Endothelial cell of umbilical vein (primary cell): ENCODE measurements around the gene ANKH. TPM values are rescaled to one million over a fixed set of nuclear protein-coding genes. Genes with fewer than 3 reads are reported as not detected.

Source experiments
- BruUV-seq: library from RNA; stranded (reverse); fragments of 400-500 nt; replicated peaks from 2 replicates; lab custom pipeline; 2021; lab: Mats Ljungman, UMichigan
- CTCF ChIA-PET: fragments of 300-600, 350-600 bp; sonication (Branson Sonifier 250); formaldehyde crosslinking; loops from one replicate; lab custom pipeline; 2021; ENCODE audit warnings: antibody characterized with exemption, inconsistent platforms; lab: Charles Lee
- POLR2A ChIA-PET: fragments of 300-600, 350-600 bp; sonication (Branson Sonifier 250); formaldehyde crosslinking; loops from one replicate; lab custom pipeline; 2021; ENCODE audit warnings: antibody characterized with exemption, inconsistent platforms; lab: Charles Lee
- DNase-seq: peaks from one replicate; pipeline ENCODE4 v3.0.0-alpha.2; 2011; ENCODE audit warnings: low read depth, low spot score
- FAIRE-seq: peaks from 2 replicates; lab custom pipeline; 2011; peaks lifted over from hg19 to GRCh38; lab: Jason Lieb, UNC
- H2AFZ ChIP-seq: 2 replicates; pipeline ENCODE4 v1.6.0; 2012; ENCODE audit warnings: low read depth, low read length, control low read depth, inconsistent platforms
- H3K27ac ChIP-seq: 2 replicates; pipeline ENCODE4 v1.5.1; 2011; ENCODE audit warnings: low read depth, mild to moderate bottlenecking, control low read depth, low read length, moderate library complexity; ENCODE audit not compliant: insufficient read depth
- H3K27me3 ChIP-seq, 2 experiments: 2 replicates each; pipeline versions ENCODE4 v1.6.0 to v1.6.1; 2011; ENCODE audit warnings: low read length in 2 of 2, mixed read lengths in 1 of 2; ENCODE audit not compliant: control insufficient read depth in 2 of 2, insufficient read depth in 2 of 2
- H3K36me3 ChIP-seq, 2 experiments: 2 replicates in 1 of 2; 3 replicates in 1 of 2; pipeline ENCODE4 v1.5.1; 2011; ENCODE audit warnings: low read length in 2 of 2, mild to moderate bottlenecking in 1 of 2, moderate library complexity in 1 of 2; ENCODE audit not compliant: control insufficient read depth in 2 of 2, insufficient read depth in 2 of 2; ENCODE audit errors: extremely low read depth in 1 of 2
- H3K4me1 ChIP-seq: 3 replicates; pipeline ENCODE4 v1.5.1; 2011; ENCODE audit warnings: mild to moderate bottlenecking, low read length; ENCODE audit not compliant: control insufficient read depth, insufficient read depth; ENCODE audit errors: extremely low read depth
- H3K4me2 ChIP-seq: 2 replicates; pipeline ENCODE4 v1.6.1; 2011; ENCODE audit warnings: low read length, control low read depth, mixed read lengths; ENCODE audit not compliant: insufficient read depth
- H3K4me3 ChIP-seq, 3 experiments: fragments of 200-600 bp in 1 of 3; sonication (generic), shearing (Covaris generic) in 1 of 3; replicated peaks in 1 of 3; 2 replicates each; pipeline ENCODE4 v1.5.1; 2011 to 2016; ENCODE audit warnings: control low read depth in 3 of 3, low read length in 3 of 3, mild to moderate bottlenecking in 2 of 3, inconsistent platforms in 1 of 3, low read depth in 1 of 3, moderate library complexity in 1 of 3; ENCODE audit not compliant: insufficient read depth in 1 of 3
- H3K79me2 ChIP-seq: 2 replicates; pipeline ENCODE4 v1.6.0; 2012; ENCODE audit warnings: low read length, inconsistent platforms; ENCODE audit not compliant: control insufficient read depth, insufficient read depth
- H3K9ac ChIP-seq: replicated peaks from 2 replicates; pipeline ENCODE3; 2011; ENCODE audit warnings: low read length, control low read depth; ENCODE audit not compliant: insufficient read depth; ENCODE audit errors: extremely low read depth
- H3K9me1 ChIP-seq: replicated peaks from 3 replicates; pipeline ENCODE4 v1.6.0; 2011; ENCODE audit warnings: mild to moderate bottlenecking, low read length; ENCODE audit not compliant: control insufficient read depth, insufficient read depth; ENCODE audit errors: extremely low read depth
- H3K9me3 ChIP-seq: replicated peaks from 2 replicates; pipeline ENCODE4 v1.5.1; 2012; ENCODE audit warnings: low read length, inconsistent platforms; ENCODE audit not compliant: control insufficient read depth, insufficient read depth
- H4K20me1 ChIP-seq: replicated peaks from 2 replicates; pipeline ENCODE3; 2011; ENCODE audit warnings: mild to moderate bottlenecking, low read length; ENCODE audit not compliant: control insufficient read depth, insufficient read depth; ENCODE audit errors: extremely low read depth
- EZH2 ChIP-seq: IDR thresholded peaks from 2 replicates; pipeline ENCODE4 v1.6.1; 2012; ENCODE audit warnings: borderline replicate concordance, low read depth, mild to moderate bottlenecking, moderate library complexity, low read length, inconsistent platforms; ENCODE audit not compliant: severe bottlenecking
- FOS ChIP-seq: IDR thresholded peaks from 2 replicates; pipeline ENCODE4 v1.6.1; 2011; ENCODE audit warnings: mild to moderate bottlenecking, low read length, moderate library complexity, borderline replicate concordance; ENCODE audit not compliant: insufficient read depth
- GATA2 ChIP-seq: IDR thresholded peaks from 2 replicates; pipeline ENCODE4 v1.7.0; 2011; ENCODE audit warnings: low read depth, mild to moderate bottlenecking, moderate library complexity, mixed read lengths, low read length; ENCODE audit not compliant: insufficient read length, insufficient read depth
- JUN ChIP-seq: IDR thresholded peaks from 2 replicates; pipeline ENCODE4 v1.6.1; 2011; ENCODE audit warnings: borderline replicate concordance, low read depth; ENCODE audit not compliant: insufficient read length, insufficient read depth
- MYC ChIP-seq: IDR thresholded peaks from one replicate; pipeline ENCODE4 v1.6.1; 2011; ENCODE audit warnings: mild to moderate bottlenecking, low read depth, low read length
- POLR2A ChIP-seq: IDR thresholded peaks from 2 replicates; pipeline ENCODE4 v1.6.1; 2012; ENCODE audit warnings: low read depth, mild to moderate bottlenecking, control low read depth, low read length
- POLR2AphosphoS5 ChIP-seq: IDR thresholded peaks from 2 replicates; pipeline ENCODE4 v1.6.1; 2012; ENCODE audit warnings: low read depth, mild to moderate bottlenecking, control low read depth, low read length, moderate library complexity; ENCODE audit not compliant: insufficient read depth
- dilution Hi-C: fragments of 300-500 bp; cut with MboI; formaldehyde crosslinking; loops from one replicate; pipeline ENCODE4 v1.15.0; 2019; ENCODE audit warnings: low sequenced_read_pairs; ENCODE audit not compliant: extremely low pct_ligation_motif_present
- intact Hi-C: fragments of 100-400 bp; cut with micrococcal nuclease; formaldehyde crosslinking; loops from one replicate; pipeline ENCODE4 v1.10.0; 2022
- polyA plus RNA-seq, 4 experiments: library from polyadenylated mRNA; depleted of rRNA in 3 of 4; stranded (reverse) in 3 of 4; unstranded in 1 of 4; fragments of >200 nt; gene quantifications; 2 replicates each; pipeline versions ENCODE4 v1.2.1 to v1.2.3, GENCODE V29; 2011 to 2012; ENCODE audit warnings: missing spikeins in 1 of 4
- total RNA-seq: library from RNA; stranded (reverse); gene quantifications from 2 replicates; pipeline ENCODE4 v1.2.3, GENCODE V29; 2021
- TF ChIP-seq, protein P1 (sequence below), 2 donors: IDR thresholded peaks; 1 replicate in 1 of 2; 2 replicates in 1 of 2; pipeline ENCODE4 v1.5.1; 2011; ENCODE audit warnings: low read length in 2 of 2, mild to moderate bottlenecking in 2 of 2, moderate library complexity in 2 of 2, control low read depth in 1 of 2, inconsistent platforms in 1 of 2, low read depth in 1 of 2; ENCODE audit not compliant: insufficient read depth in 1 of 2; ENCODE audit errors: extremely low read depth in 1 of 2
- TF ChIP-seq, protein P2 (sequence below): IDR thresholded peaks from 2 replicates; pipeline ENCODE4 v1.6.1; 2011; ENCODE audit not compliant: insufficient read depth, insufficient read length

Gene ANKH
- total and polyA plus RNA-seq, 2 donors (not counting 3 experiments of a cell fraction or from before 2014, with no cell fraction given), result 12.7 to 31.4 TPM

DNA sequence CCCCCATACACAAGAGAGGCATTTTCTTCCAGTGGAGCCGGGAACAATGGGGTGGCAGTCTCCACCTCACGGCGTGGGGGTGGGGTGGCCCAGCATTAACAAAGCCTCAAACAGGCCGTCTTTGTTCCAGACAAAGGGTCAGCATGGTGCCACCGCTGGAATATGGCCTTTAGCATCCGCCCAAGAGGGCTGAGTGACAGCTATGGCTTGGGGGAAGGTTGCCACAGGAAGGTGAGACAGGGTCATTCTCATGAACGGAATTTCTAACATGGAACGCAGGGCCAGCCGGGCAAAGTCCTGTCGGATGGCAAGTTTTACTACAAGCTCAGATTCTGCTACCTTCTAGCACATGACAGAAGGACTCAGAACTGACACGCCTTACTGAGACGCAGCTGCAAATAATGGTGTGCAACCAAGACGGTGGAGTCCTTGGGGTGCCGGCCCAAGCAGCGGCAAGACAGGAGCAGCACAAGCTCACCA, 143.1 kb downstream of the ANKH start:
- H3K4me1 ChIP-seq, result no peaks in the 10 kb centered on the region
- FAIRE-seq (no peak), DNase-seq (no peak)
- BruUV-seq, result no TSS peak
- H3K9me1 ChIP-seq, result no peaks in the 10 kb centered on the region
- H2AFZ ChIP-seq, result no peak overlapping the region
- H3K4me2 ChIP-seq, result no peak overlapping the region
- H4K20me1 ChIP-seq, result no peaks in the 10 kb centered on the region
- no peaks in the 10 kb centered on the region for H3K36me3 ChIP-seq
- H3K4me3 ChIP-seq, result no peak overlapping the region
- intact Hi-C loops, result loop anchor here (2.0 kb wide), 1 partner anchor 84 kb away; no protein-coding TSS in a partner anchor
- POLR2A ChIA-PET, result no interaction called here
- CTCF ChIA-PET, result interaction anchor here (0.9 to 10.2 kb wide), 6 partner anchors 43 to 286 kb away, joined by 3 to 168 read pairs (median 7); partner anchors contain the start of gene ANKH
- H3K79me2 ChIP-seq, result no peaks in the 10 kb centered on the region
- dilution Hi-C loops, result loop anchor here (25.0 kb wide), 1 partner anchor 284 kb away; no protein-coding TSS in a partner anchor
- no peaks in the 10 kb centered on the region for H3K9me3 ChIP-seq
- no peak for TF ChIP-seq MYC
- H3K9ac ChIP-seq, result no peak overlapping the region
- H3K27me3 ChIP-seq, result no peaks in the 10 kb centered on the region
- no peak overlapping the region for H3K27ac ChIP-seq

DNA sequence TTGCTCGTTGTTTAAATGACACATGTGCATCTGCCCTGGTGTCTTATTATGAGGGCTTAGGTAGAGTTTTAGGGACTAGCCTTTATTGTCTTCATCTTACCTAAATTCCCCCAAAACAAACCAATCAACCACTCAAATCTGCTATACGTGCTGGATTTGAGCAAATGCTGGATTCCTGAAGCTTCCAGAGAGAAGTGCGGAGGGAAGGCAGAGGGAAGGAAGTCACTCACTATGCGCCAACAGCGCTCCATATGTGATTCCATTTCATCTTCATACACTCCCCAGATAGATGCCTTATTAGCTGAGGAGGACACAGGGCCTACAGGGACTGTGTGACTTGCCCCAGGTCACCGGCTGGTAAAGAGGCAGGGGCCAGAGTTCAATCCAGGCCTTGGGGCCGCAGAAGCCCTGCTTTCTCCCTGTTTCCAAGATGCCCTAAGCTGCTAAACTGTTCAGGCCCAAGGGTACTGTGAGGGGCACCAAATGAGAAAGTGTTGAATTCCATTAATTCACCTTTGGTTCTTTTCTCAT, 143.6 kb downstream of the ANKH start:
- Histone ChIP-seq H3K79me2 (no peaks in the 10 kb centered on the region), H2AFZ (no peak overlapping the region), H3K36me3 (no peaks in the 10 kb centered on the region), H3K27me3 (no peaks in the 10 kb centered on the region), H3K9me3 (no peaks in the 10 kb centered on the region), H3K4me2 (no peak overlapping the region), H3K9me1 (no peaks in the 10 kb centered on the region), H4K20me1 (no peaks in the 10 kb centered on the region), H3K27ac (no peak overlapping the region), H3K4me3 (no peak overlapping the region), H3K4me1 (no peaks in the 10 kb centered on the region), H3K9ac (no peak overlapping the region)
- dilution Hi-C loops, result loop anchor here (25.0 kb wide), 1 partner anchor 284 kb away; no protein-coding TSS in a partner anchor
- TF ChIP-seq POLR2AphosphoS5 (no peak), FOS (no peak), EZH2 (no peak), MYC (no peak), JUN (no peak), POLR2A (no peak), GATA2 (no peak)
- TF ChIP-seq, protein P1, sequence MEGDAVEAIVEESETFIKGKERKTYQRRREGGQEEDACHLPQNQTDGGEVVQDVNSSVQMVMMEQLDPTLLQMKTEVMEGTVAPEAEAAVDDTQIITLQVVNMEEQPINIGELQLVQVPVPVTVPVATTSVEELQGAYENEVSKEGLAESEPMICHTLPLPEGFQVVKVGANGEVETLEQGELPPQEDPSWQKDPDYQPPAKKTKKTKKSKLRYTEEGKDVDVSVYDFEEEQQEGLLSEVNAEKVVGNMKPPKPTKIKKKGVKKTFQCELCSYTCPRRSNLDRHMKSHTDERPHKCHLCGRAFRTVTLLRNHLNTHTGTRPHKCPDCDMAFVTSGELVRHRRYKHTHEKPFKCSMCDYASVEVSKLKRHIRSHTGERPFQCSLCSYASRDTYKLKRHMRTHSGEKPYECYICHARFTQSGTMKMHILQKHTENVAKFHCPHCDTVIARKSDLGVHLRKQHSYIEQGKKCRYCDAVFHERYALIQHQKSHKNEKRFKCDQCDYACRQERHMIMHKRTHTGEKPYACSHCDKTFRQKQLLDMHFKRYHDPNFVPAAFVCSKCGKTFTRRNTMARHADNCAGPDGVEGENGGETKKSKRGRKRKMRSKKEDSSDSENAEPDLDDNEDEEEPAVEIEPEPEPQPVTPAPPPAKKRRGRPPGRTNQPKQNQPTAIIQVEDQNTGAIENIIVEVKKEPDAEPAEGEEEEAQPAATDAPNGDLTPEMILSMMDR (IDR thresholded peaks at IDR 0.05; ENCODE audit: extremely low read depth in 1 of 2, insufficient read depth in 1 of 2, low read depth in 1 of 2, low read length in 2 of 2), result no peak
- TF ChIP-seq, protein P2, sequence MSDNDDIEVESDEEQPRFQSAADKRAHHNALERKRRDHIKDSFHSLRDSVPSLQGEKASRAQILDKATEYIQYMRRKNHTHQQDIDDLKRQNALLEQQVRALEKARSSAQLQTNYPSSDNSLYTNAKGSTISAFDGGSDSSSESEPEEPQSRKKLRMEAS, result no peak
- intact Hi-C loops, result loop anchor here (1.0 to 2.0 kb wide), 7 partner anchors 29 to 286 kb away; no protein-coding TSS in a partner anchor
- no TSS peak for BruUV-seq
- peak; percentile 26 for FAIRE-seq
- CTCF ChIA-PET, result interaction anchor here (0.6 to 10.2 kb wide), 25 partner anchors 9 to 293 kb away, joined by 3 to 168 read pairs (median 5); partner anchors contain the start of gene ANKH
- POLR2A ChIA-PET, result no interaction called here
- no peak for DNase-seq
